NCI-H748 (cell line): Measurements from ENCODE around the gene TSHZ1.
"Not testable (repeated sequence)": the region's sequence is repeated elsewhere in the genome, so short reads cannot be mapped to it uniquely, and the experiment has no call there.

Experiments used
- DNase-seq: peaks from one replicate; lab custom pipeline; 2025; ENCODE audit not compliant: unreplicated experiment; lab: John Stamatoyannopoulos, UW

The TSHZ1 gene

DNA sequence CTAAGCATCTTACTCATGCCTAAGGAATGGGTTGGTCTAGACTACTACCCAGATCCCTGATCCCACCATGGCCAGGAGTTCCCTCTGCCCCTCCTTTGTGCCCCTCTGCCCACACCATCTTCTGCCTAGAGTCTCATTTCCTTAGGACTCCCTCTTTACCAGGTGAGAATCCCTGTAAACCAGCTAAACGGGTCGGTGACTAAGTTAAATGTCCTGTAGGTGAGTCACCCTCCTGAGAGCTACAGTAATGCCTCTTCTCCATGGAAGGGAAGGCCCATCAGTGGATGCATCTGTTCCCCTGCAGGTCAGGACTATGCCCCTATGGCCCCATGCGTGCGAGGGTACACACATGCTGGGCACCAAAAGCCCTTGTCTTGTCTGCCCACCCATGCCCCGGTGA, 27.1 kb upstream of the TSHZ1 start:
- DNase-seq, result no peak

DNA sequence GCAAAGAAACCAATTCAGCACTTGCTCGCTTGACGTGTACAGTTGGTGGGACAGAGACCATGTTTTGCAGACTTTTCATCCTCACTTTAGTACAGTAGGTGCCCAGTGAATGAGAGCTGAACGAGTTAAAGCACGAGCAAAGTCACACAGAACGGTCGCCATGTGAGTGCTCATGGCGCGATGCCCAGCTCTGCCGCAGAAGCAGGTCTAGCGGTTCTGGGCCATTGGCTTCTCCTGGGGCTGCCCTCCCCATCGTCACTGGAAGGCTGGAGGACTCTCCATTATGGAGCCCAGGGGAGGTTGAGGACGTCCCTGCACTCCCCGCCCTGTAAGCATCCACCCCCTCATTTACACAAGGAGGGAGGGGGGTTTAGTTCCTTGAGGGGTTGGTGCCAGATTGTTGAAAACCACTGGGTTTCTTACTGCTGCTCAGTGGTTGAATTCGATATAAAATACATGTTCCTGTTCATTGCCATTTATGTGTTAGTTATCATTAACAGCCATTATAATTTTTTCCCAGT, 26.6 kb upstream of the TSHZ1 start:
- DNase-seq, result no peak

DNA sequence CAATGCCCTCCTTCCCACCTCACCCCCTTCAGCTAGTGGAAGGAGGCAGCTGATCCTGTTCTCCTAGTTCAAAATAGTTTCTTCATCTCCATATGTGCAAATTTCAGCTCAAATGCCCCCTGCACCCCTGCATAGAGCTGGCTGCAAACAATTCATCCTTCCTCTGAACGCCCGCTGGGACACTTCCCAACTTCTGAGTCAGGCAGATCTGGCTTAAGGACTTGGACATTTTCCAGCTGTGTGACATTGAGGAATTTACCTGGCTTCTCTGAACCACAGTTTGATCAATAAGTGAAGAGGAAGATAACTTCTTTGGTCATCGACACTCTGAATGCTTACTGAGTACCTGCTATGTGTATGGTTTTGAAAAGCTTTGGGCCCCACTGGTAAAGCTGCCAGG, 25.1 kb upstream of the TSHZ1 start:
- DNase-seq, result no peak

DNA sequence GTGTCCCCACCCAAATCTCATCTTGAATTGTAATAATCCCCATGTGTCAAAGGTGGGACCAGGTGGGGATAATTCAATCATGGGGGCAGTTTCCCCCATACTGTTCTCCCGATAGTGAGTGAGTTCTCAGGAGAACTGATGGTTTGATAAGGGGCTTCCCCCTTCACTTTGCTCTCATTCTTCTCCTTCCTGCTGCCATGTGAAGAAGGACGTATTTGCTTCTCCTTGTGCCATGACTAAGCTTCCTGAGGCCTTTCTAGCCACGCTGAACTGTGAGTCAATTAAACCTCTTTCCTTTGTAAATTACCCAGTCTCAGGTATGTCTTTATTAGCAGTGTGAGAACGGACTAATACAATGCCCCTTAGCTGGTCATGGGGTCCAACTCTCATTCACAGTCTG, 22.9 kb upstream of the TSHZ1 start:
- DNase-seq, result not testable (repeated sequence)

DNA sequence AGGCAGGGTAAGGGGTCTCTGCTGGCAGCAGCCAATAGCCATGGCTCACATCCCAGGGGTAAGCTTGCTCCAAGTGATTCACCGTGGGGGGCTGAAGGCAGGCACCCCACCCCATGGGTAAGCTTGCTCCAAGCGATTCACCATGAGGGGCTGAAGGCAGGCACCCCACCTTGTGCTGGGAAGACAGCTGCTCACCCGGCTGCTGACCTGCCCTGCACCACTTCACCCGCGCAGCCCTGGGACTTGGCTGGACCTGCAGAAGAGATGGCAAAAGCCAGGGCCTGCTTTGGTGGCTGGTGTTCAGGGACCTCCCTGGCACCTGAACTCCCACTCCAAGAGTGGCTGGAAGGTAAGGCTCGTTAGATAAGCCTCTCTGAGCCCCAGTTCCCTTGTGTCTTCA, 20.9 kb upstream of the TSHZ1 start:
- DNase-seq, result no peak

DNA sequence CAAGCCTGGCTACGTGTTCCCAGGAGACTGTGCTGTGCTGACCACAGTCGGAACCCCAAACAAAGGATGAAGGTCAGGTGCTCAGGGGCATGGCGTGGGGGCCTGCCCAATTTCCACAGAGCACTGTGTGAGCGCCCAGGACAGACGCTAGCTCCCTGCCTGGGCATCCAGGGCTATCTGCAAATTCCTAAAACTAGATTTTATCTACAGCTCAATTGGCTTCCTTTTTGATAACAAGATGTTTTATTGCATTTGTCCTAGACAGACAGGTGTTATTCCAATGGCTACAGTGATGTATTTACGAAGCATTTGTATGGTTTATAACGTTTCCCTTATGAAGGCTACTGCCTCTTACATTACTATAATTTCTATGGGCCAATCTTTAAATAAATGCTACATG, 17.7 kb upstream of the TSHZ1 start:
- DNase-seq, result no peak

DNA sequence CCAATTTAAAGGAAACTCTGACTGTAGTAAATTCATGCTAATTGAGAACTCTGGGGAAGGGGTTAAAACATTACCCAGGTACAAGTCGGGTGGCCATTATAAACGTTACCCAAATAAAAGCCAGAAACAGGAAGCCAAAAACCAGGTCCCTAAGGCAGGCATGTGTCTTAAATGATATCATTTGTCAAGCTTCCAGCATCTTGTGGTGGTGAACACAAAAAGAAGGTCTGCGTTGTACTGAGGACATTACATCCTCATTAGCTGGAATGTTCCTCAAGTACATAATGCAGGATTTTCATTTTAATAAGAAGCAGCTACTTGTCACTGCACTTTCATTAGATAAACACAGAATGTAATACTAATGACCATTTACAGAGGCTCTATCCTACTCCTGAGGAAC, 12.6 kb upstream of the TSHZ1 start:
- no peak for DNase-seq

DNA sequence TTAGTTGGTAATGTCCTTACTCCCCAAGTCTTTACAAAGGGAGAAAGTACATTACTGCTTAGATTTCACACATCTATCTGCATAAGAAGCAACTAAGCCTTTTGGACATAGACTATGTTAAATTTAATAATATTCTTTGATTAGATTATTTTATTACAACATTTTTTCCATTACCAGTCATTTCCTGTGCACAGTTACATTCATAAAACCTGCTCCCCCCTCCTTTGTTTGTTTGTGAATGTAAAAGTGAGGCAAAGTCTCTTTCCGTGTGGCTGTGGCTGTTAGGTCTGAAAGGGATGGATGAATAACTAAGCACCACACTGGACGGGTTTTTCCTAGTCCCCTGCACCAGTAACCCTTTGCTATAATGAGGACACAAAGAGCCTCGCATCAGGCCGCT, 11.3 kb upstream of the TSHZ1 start:
- DNase-seq, result no peak

DNA sequence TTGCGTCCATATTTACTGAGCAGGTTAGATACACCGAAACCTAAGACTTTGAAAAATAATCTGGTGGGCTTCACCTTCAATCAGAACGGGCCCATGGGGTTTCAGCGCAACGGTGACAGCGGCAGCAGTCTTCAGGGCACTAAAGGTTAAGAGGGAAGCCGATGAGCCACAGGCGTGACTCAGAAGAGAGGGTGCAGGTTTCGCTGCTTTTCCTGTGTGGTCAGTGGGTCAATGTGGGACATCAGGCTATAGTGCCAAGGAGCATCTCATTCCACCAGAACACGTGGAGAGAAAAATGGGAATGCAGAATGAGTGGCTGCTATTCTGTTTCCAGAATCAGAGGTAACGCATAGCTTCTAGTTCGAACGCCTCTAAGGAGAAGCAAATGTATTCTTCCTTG, 10.5 kb upstream of the TSHZ1 start:
- DNase-seq, result no peak

DNA sequence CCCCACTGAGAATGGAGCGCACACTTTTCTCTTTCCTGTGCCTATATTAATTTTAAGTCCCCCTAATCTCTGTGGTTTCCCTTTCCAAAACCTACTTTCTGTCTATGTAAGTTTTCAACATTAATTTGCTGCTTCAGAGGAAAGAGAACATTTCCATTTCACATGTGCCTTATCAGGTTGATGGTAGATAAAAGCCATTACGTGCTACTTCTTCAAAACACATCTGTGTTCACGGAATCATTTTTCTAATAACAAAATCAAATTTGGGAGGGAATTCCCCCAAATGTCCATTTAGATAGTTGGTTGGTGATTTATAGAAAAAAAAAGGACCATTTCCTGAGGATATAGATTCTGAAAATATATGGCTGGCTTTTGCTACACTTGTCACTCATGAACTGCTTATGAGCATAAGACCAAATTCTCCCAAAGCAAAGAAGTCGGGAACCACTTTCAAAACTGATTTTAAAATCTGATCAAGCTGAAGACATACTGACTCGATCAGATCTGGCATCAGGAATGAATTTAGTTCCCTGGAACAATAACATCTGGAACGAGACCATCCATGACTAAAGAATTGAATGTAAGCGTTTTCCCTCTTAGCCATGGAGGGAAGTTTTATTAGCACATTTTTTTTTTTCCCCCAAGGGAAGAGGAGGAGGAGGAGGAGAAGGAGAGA, 9.9 kb upstream of the TSHZ1 start:
- DNase-seq, result no peak

DNA sequence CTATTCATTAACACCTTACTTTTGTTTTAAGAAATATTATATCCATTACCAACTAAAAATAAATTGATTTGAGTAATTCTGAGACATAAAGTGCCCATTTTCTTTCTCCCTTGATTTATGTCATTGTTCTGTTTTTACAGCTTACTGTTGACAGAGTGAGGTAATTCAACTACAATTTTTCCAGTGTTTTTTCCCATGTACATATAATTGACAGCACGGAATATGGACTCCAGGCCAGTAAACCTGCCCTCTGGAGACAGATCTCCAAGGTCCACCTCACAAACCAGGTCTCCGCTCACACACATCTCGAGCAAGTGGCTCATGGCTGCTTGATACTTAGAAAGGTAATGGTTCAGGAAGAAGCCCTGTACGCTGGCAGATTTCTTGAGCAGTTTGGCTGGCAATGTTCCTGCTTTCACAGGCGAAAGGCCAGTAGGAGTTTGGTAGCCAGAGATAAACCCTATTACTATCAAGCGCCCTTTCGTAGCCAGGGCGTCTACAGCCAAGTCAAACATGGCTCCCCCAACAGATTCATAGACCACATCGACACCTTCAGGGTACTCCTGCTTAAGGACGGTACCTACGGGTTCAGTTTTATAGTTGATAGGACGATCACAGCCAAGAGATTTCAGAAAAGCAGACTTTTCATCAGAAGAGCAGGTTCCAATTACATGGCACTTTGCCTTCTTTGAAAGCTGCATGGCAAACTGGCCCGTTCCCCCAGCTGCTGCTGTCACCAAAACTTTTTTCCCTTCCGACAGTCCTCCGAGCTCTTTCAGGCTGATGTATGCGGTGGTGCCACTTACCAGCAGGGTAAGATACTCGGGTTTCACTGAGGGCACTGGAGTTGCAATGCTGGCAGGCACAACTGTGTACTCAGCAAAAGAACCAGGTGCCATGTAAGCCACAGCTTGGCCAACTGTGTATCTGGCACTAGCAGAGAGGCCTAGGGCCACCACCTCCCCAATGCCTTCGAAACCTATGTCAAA, 9.0 kb upstream of the TSHZ1 start:
- no peak for DNase-seq

DNA sequence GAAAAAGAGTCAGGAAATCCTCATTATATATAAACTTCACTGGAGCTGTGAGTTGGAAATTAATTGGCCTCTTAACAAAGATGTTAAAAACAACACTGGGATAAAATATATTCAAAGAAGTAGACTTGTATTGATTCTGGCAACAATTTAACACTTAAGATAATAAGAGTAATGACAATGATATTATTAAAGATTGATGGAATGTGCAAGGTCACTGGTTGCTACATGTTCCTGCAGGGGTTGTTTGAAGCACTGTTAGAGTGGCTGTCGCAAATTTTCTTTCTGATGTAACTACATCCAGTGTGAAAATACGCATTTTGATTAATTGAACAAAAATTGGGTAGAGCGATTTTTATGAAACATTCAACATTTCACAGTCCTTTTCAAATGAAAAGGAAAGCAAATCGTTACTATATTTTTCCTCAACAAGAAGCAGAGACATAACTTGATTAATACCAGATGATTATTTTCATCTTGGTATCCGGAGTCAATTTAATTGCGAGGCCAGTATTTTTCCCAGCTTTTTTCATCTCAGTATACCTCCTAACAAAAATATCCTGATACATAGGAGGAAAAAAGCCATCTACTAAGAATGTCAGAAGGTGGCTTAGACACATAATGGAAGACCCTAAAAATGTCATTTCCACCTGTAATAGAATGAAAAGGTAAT, 7.8 kb upstream of the TSHZ1 start:
- no peak for DNase-seq

DNA sequence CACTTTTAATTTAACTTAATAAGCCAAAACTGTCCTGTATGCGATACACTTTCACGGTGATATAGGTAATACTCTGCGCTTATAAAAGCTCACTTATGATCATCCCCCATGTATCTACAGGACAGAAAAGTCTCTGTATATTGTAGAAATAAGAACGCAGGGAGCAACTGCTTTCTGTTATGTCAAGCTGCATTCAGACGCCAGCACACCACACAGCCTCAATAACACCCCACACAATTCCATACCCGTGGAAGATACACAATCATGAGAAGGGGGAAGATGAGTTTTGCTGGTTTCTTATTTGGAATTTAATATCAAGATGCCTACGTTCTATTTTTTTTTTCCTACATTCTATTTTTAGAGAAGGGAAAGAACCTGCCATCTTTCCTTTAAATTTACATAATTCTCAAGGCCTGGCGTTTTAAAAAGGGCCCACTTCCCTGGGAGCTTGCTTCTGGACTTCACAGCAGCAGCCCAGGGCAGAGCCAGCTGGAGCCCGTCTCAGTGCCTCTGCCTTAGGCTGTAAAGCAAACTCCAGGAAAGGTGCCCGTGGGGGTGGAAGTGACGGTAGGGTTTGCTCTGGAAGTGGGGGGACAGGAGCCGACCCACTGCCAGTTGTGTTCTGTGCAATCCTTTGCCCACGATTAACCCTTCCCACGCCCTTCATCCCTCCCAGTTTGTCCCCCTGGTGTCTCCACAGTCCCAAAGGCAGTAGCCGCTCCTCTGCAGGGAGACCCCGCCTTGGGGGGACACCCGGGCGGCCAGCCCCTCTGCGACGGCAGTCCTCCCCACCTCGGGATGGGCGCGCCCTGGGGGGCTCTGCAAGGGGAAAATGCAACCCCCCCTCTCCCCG, 7.0 kb upstream of the TSHZ1 start:
- DNase-seq, result no peak

DNA sequence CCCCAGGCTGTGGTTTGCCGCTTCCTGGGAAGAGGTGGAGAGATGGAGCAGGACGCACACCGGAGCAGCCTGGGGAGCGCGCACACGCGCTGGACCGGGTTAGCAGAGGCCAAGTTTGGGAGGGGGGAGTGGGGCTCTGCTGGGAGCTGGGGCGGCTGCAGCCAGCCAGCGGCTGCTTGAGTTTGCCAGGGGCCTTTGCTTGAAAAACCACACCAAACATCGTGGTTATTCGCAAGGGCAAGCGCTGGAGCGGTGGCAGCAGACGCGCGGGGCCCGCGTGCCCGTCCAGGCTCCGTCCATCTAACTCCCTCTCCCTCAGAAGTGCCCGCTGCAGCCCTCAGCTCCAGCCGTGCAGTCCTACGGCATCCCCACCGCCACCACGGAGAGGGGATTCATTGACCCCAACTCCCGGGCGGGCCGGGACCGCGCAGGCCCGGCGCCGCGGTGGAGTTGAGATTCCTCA, 6.3 kb upstream of the TSHZ1 start:
- peak; percentile 55 for DNase-seq

DNA sequence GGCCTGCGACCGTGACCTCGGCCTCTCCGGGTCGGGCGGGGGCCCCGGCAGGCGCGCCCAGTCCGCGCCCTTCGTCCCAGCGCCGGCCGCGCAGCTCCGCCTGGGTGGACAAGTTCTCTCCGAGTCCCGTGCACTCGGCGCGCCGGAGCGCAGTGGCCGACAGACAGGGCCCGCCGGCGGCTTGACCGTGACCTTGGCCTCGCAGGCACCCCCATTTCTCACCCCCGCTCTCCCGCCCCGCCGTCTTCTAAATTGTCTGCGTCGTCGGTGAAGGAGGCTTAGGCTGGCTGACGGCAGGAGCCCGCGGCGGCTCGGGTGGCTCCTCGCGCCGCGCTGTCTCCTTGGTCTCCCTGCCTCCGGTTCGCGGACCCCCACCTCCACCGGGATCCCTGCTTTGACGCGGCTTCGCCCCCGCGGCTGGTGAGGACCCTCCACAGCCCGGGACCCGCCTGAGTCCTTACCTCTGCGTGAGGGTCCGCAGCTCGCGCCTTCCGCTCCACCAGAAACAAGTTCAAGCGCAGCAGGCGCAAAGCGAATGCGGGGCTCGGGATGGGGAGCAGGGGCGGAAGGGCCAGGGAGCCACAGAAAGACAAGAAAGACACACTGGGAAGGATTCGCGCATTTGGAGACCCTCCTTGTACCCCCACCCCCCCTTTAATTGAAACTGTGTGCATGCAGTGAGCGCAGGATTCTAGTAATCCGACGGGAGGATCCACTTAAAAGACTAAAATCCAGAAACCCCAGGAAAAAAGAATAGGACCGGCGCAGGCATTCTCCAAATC, 5.7 kb upstream of the TSHZ1 start:
- peak; percentile 55 for DNase-seq

DNA sequence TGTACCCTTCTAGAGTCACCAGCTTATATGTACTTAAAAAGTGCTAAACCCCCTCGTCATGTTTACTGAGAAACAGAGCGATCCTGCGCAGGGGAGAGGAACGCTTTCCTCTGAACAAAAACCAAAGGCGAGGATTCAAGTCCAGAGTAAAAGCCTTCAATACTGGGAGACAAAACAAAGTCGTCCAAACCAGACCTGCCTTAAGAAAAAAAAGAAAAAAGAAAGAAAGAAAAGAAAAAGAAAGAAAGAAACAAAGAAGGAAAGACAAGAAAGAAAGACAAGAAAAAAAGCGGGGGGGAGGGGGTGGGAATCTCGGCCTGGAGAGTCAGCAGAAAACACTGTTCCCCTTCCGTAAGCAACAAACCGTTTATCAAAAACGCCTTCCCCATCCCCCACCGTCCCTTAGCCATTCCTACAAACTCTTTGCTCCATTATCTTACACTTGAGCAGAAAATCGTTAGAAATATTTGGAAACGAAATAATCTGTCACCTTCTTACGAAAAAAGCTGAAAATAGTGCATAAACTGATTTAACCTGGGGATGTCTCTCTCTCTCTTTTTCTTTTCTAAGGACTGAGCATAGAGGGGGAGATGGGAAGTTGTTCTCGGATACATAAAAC, 5.0 kb upstream of the TSHZ1 start:
- no peak for DNase-seq

DNA sequence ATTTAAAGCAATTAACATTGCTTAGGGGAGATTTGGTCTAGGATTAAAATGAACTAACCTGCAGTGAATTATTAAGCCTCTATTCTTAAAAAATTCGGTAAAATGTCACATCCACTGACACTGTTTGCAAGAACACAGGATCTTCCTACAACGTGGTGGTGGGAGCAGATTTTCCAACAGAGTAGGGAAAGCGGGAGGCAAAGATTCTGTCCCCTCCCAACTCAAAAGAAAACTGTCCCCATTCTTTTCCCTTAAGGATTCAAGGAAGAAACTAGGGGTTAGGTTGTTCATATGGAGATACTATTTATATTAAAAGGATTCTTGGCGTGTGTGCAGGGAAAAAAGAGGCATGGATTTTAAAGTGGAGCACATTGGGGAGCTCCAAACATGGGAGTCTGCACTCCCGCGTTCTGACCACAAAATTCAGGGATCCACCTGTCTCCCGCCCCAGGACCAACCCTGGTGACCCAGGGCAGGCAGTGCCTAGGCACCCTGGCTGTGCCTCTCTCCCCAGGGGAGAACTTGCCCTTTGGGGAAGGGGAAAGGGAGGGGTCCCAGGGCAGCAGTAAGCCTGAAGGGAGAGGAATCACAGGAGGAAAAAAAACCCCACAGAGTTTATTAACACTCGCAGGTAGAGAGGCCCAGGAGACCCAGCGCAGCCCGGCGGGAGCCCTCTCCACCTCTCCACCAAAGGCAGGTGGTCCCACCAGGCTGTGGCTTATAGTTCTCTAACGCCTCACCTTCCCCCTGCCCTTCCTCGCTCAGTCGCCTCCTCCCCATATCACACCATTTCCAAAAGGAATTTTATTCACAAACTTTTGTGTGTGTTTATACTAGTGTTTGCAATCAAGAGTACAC, 3.9 kb upstream of the TSHZ1 start:
- no peak for DNase-seq
